A673 (cell line): ENCODE data around the gene SETD3.

Source experiments
- EZH2 ChIP-seq: fragments of 200-600 bp; sonication (generic); IDR thresholded peaks from 2 replicates; pipeline ENCODE4 v1.6.1; 2017; ENCODE audit warnings: borderline replicate concordance, low read depth, mild to moderate bottlenecking, mixed read lengths, antibody characterized with exemption, low read length; ENCODE audit not compliant: poor library complexity, severe bottlenecking
- TF ChIP-seq, protein P1 (sequence below): fragments of 300-800, 200-600 bp; sonication (generic); conservative IDR thresholded peaks from 2 replicates; pipeline ENCODE4 v1.5.1; 2017; ENCODE audit warnings: low read depth, mild to moderate bottlenecking, antibody characterized with exemption, low read length, moderate library complexity, mixed read lengths

DNA sequence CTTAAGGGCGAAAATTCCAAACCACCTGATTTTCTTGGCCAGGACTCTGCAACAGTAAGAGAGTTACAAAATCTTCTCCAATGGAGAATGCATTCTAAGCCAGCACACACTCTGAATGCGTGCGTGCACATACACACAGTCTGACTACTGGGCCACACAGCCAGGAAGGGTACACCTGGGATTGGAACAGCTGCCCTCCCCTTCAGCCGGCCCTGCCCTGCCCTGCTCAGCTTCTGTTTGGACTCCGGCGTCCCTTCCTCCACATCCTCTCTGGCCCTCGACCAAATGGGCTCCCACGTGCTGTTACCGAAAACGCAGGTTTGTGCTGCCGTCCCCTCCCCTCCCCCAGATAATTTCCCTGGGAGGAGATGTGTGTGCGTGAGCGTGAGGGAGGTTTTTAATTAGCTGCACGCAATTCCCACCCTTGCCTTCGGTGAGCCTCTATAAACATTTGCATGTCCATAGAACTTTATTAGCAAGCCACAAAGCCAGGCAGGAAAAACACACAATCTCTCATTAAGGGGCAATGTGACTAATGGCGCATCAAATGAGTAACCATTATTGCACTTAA is 43.5 kb upstream of the SETD3 start:
- TF ChIP-seq, protein P1, sequence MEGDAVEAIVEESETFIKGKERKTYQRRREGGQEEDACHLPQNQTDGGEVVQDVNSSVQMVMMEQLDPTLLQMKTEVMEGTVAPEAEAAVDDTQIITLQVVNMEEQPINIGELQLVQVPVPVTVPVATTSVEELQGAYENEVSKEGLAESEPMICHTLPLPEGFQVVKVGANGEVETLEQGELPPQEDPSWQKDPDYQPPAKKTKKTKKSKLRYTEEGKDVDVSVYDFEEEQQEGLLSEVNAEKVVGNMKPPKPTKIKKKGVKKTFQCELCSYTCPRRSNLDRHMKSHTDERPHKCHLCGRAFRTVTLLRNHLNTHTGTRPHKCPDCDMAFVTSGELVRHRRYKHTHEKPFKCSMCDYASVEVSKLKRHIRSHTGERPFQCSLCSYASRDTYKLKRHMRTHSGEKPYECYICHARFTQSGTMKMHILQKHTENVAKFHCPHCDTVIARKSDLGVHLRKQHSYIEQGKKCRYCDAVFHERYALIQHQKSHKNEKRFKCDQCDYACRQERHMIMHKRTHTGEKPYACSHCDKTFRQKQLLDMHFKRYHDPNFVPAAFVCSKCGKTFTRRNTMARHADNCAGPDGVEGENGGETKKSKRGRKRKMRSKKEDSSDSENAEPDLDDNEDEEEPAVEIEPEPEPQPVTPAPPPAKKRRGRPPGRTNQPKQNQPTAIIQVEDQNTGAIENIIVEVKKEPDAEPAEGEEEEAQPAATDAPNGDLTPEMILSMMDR: no peak
- TF ChIP-seq EZH2: no peak
